Mucosa of stomach (tissue), 1 donor: ENCODE measurements around the gene ALK.

ENCODE experiments used
- H3K27me3 ChIP-seq: one replicate; pipeline ENCODE4 v1.7.0; 2013; ENCODE audit warnings: mild to moderate bottlenecking, low read length; ENCODE audit not compliant: control insufficient read depth, insufficient read depth
- H3K36me3 ChIP-seq: one replicate; pipeline ENCODE4 v1.7.0; 2013; ENCODE audit warnings: low read length; ENCODE audit not compliant: control insufficient read depth, insufficient read depth
- H3K4me1 ChIP-seq: one replicate; pipeline ENCODE4 v1.7.0; 2013; ENCODE audit warnings: mild to moderate bottlenecking, low read length; ENCODE audit not compliant: control insufficient read depth, insufficient read depth
- H3K4me3 ChIP-seq: one replicate; pipeline ENCODE4 v1.7.0; 2013; ENCODE audit warnings: low read length
- H3K9ac ChIP-seq: one replicate; pipeline ENCODE4 v1.7.0; 2013; ENCODE audit warnings: mild to moderate bottlenecking, low read length, moderate library complexity
- H3K9me3 ChIP-seq: one replicate; pipeline ENCODE4 v1.7.0; 2013; ENCODE audit warnings: mild to moderate bottlenecking, low read length, moderate library complexity; ENCODE audit not compliant: control insufficient read depth
- donor health status: Pancreatic carcinoma.

The ALK gene

GRCh38 chr2:29782087-29782486 is 139.3 kb downstream of the ALK start:
- Histone ChIP-seq H3K9me3 (no peaks in the 10 kb centered on the region), H3K36me3 (no peaks in the 10 kb centered on the region), H3K27me3 (no peaks in the 10 kb centered on the region), H3K9ac (no peak overlapping the region), H3K4me3 (no peak overlapping the region), H3K4me1 (peaks cover 17% of the 10 kb centered on the region)

DNA sequence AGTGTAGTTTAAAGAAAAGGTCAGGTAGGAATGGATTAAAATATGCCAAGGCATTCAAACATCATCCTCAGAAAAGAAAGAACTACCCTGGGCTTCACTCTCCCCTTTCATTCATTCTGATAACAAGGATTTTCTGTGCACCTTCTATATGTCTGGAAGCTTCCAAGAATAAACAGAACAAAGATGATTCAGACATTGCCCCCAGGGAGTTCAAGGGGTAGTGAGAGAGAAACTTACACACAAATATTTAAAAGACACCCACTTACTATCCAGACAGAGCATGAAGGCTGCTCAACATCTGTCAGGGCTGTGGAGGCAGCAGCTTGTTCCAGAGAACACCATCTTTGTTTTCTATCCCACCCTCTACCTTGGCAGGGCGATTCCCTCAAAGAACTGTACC is 140.5 kb downstream of the ALK start:
- no peak overlapping the region for H3K9ac ChIP-seq
- no peak overlapping the region for H3K4me3 ChIP-seq
- no peaks in the 10 kb centered on the region for H3K36me3 ChIP-seq
- H3K9me3 ChIP-seq = no peaks in the 10 kb centered on the region
- peaks cover 8% of the 10 kb centered on the region for H3K4me1 ChIP-seq
- no peaks in the 10 kb centered on the region for H3K27me3 ChIP-seq

DNA sequence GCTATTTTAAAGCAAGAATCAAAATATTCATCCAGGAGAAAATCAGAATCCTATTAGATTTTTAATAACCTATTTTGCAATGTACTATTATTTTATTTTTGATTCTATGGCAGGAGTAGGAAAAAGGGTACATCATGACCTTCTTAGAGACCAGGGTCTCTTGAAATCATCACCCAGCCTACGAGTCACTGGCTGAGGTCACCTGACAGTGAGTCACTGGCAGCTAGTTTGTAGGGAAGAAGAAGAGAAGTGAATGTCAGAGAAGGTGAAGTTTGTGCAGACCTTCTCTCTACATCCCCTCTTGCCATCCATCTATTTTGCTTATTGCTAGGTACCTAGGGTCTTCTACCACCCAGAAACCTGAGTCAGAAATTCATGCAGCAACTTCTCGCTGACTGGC is 144.2 kb downstream of the ALK start:
- no peaks in the 10 kb centered on the region for H3K4me1 ChIP-seq
- H3K4me3 ChIP-seq = no peak overlapping the region
- H3K36me3 ChIP-seq = no peaks in the 10 kb centered on the region
- no peak overlapping the region for H3K9ac ChIP-seq
- H3K9me3 ChIP-seq = no peaks in the 10 kb centered on the region
- H3K27me3 ChIP-seq = no peaks in the 10 kb centered on the region

- H3K9me3 ChIP-seq = no peaks in the 10 kb centered on the region
- H3K36me3 ChIP-seq = no peaks in the 10 kb centered on the region
- no peak overlapping the region for H3K9ac ChIP-seq
- H3K4me3 ChIP-seq = no peak overlapping the region
- H3K27me3 ChIP-seq = no peaks in the 10 kb centered on the region
- H3K4me1 ChIP-seq = no peaks in the 10 kb centered on the region
Measured at GRCh38 chr2:29776406-29776805, 145.0 kb downstream of the ALK start.

DNA sequence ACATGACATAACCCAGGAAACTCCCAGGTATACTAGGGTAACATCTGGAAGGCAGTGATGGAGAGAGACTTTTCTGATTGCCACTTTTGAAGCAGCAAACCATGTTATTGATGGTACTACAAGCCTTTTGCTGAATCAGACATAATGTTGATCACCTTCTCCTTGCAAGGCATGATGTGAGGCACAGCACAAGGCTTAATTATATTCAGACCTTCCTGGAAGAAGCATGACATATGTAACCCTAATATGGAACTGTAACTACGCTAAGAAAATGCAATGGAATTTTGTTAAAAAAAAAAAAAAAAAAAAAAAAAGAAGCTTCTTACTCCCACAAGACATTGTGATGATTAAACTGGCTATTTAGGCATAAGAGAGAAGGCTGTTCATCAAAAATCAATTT is 145.4 kb downstream of the ALK start:
- Histone ChIP-seq H3K4me1 (no peaks in the 10 kb centered on the region), H3K9me3 (no peaks in the 10 kb centered on the region), H3K9ac (no peak overlapping the region), H3K36me3 (no peaks in the 10 kb centered on the region), H3K4me3 (no peak overlapping the region), H3K27me3 (no peaks in the 10 kb centered on the region)

GRCh38 chr2:29774624-29775023 is 146.8 kb downstream of the ALK start:
- Histone ChIP-seq H3K9ac (no peak overlapping the region), H3K27me3 (no peaks in the 10 kb centered on the region), H3K36me3 (no peaks in the 10 kb centered on the region), H3K9me3 (no peaks in the 10 kb centered on the region), H3K4me3 (no peak overlapping the region), H3K4me1 (no peaks in the 10 kb centered on the region)

DNA sequence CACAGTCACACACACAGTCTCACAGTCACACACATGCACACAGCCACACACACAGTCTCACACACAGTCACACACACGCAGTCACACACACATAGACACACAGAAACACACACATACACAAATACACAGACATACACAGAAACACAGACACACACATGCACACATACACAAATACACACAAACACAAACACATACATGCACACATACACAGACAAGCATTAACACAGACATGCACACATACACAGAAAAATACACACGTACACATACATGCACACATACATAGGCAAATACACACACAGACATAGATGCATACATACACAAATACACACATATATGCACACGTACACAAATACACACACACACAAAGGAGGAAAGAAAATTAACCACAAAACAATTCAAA is 150.5 kb downstream of the ALK start:
- Histone ChIP-seq H3K4me3 (no peak overlapping the region), H3K4me1 (no peaks in the 10 kb centered on the region), H3K36me3 (no peaks in the 10 kb centered on the region), H3K9ac (no peak overlapping the region), H3K27me3 (no peaks in the 10 kb centered on the region), H3K9me3 (no peaks in the 10 kb centered on the region)

DNA sequence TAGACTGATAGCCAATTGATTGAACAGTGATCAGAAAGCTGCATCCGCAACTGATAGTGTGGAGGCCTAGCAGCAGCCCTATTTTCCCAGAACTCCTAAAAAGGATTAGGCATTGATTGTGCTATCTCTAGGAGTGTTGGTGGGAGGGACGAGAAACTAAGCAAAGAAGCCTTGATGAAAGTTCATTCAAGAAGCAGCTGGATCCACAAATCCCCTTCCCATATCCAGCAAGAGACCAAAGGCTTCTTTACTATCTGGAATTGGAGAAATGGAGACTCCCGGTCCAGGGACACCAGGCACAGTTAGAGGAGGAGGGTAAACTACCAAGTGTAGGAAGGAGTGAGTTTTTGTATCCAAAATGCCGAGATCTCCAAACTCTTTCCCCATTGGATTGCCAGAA is 151.5 kb downstream of the ALK start:
- no peaks in the 10 kb centered on the region for H3K36me3 ChIP-seq
- H3K9ac ChIP-seq = no peak overlapping the region
- H3K4me3 ChIP-seq = no peak overlapping the region
- no peaks in the 10 kb centered on the region for H3K4me1 ChIP-seq
- H3K27me3 ChIP-seq = no peaks in the 10 kb centered on the region
- H3K9me3 ChIP-seq = no peaks in the 10 kb centered on the region

DNA sequence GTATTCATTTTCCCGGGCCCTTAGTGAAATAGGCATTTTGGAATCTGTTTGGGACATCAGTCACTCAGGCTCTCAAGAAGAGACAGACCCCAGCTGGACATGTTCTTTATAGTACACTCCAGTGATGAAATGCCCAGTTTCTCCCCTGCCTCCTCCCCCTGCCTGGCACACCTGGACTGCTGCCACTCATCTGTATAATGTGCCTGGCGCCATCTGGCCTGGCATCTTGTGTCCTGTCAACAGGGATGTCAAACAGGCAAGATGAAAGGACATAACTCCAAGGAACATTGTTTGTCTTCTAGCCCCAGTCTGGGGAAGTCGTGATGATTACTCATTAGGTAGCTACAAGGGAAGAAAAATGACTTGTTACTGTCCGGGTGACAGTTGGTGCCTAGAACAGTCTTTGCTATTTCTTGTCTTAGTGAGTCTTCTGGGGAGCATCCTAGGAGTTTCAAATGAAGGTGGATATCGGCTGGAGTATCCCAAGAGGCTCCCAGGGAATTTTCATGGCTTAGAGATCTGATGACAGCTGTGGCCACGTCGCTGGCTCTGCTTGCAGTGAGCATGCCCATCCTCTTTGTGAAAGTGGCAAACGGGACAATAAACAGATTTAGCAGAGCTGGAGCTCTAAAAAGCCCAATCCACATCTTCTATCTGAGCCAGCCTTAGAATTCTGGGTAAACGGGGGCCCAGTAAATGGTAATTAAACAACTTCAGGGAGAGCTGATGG is 153.6 kb downstream of the ALK start:
- no peaks in the 10 kb centered on the region for H3K27me3 ChIP-seq
- H3K36me3 ChIP-seq = no peaks in the 10 kb centered on the region
- no peak overlapping the region for H3K4me3 ChIP-seq
- H3K9ac ChIP-seq = no peak overlapping the region
- no peaks in the 10 kb centered on the region for H3K9me3 ChIP-seq
- H3K4me1 ChIP-seq = no peaks in the 10 kb centered on the region

DNA sequence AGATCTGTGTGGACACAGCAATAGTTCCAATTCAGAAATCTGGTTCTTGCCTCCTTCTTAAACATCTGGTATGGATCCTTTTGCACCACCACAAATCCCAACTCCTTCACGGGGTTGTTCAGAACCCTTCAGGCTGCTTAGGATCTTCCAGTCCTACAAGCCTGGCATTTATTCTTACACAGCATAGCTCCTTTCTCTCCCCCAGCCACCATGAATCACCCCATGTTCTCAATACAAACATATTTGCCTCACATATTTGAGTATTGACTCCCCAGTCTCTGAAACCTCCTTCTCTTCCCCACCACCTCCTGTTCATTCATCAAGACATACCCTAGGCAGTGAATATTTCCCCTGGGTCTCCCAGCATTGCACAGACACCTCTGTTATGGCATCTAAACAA is 155.2 kb downstream of the ALK start:
- H3K9ac ChIP-seq = no peak overlapping the region
- H3K4me1 ChIP-seq = no peaks in the 10 kb centered on the region
- no peaks in the 10 kb centered on the region for H3K9me3 ChIP-seq
- no peaks in the 10 kb centered on the region for H3K27me3 ChIP-seq
- no peak overlapping the region for H3K4me3 ChIP-seq
- no peaks in the 10 kb centered on the region for H3K36me3 ChIP-seq

DNA sequence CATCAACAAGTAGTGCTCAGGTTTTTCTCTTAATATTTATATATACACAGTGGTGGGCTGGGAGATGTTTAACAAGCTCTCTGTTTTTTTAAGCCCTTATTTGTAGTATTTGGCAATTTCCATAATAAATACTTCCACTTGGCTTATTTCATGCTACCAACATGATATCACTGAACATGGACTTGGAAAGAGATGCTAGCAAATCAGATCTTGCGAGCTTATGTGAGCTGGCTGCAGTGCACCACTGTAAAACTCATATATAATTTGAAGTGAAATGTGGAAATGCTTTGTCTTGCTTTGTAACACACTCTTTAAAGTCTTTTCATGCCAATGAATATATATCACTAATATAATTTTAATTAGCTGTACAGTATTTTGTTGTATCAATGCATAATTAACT is 155.7 kb downstream of the ALK start:
- Histone ChIP-seq H3K36me3 (no peaks in the 10 kb centered on the region), H3K27me3 (no peaks in the 10 kb centered on the region), H3K4me1 (no peaks in the 10 kb centered on the region), H3K9ac (no peak overlapping the region), H3K9me3 (no peaks in the 10 kb centered on the region), H3K4me3 (no peak overlapping the region)

DNA sequence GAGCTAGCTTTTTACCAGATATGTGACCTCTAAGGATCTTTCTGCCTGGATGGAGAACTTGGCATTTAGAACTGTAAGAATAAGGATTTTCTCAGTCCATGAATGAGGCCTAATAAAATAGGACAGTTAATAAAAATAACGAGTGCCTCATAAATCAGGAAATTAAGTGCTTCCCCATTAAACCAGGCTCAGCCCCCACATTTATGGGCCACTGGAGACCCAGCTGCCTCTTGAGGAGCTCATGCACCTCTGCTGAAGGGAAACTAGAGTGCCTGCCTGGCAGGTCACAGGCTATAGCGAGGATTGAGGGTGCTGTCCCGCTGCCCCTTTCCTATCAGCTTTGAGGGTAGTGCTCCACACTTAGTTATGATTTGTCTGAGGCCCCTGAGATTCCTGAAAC is 158.0 kb downstream of the ALK start:
- Histone ChIP-seq H3K9ac (no peak overlapping the region), H3K4me3 (no peak overlapping the region), H3K36me3 (no peaks in the 10 kb centered on the region), H3K27me3 (no peaks in the 10 kb centered on the region), H3K9me3 (no peaks in the 10 kb centered on the region), H3K4me1 (no peaks in the 10 kb centered on the region)

- Histone ChIP-seq H3K4me3 (no peak overlapping the region), H3K36me3 (no peaks in the 10 kb centered on the region), H3K4me1 (no peaks in the 10 kb centered on the region), H3K9me3 (no peaks in the 10 kb centered on the region), H3K27me3 (no peaks in the 10 kb centered on the region), H3K9ac (no peak overlapping the region)
Measured at GRCh38 chr2:29762239-29762638, 159.1 kb downstream of the ALK start.
